ENCODE data around the gene SNCA.

Gene SNCA

DNA sequence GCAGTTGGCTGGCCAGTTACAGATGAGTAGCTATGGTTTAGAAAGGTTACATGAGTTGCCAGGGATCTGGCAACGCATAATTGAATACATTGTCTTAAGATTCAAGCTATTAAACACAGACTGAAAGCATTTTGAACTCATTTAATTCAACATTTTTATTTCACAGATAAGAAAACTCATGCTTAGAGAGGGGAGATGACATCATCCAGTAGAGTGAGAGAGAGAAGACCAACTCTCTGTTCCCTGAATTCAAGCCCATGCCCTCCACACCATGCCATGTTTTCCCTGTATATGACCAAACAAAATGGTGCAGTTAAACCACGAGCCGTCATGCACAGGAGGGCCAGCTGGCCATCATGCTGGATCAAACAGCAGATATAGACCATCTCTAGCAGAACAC lies 22.6 kb downstream of the SNCA start:
- no peak for DNase-seq (ENCODE audit: low read depth in 2 of 2)

DNA sequence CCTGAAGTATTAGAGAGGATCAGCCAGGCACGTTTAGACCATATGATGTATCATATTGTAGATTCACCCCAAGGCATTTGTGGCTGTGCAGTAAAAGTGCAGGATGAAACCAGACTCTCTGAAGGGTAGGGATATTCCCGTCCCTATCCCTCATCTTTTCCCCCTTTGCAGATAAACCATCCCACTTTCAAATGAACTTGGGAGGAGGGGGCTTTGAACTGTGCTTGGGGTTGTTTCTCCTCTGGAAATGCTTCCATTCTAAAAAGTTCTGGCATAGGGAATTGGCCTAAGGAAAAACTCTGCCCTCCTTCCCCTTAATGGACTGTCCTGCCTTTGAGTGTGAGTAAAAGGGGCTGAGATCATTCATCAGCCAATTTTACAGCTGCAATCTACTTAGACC lies 23.8 kb downstream of the SNCA start:
- no peak for DNase-seq (ENCODE audit: low read depth in 2 of 2)

- no peak for DNase-seq (ENCODE audit: low read depth in 2 of 2)
These were observed 29.4 kb downstream of the SNCA start for GRCh38 chr4:89807441-89808140.

GRCh38 chr4:89805297-89805696 lies 31.7 kb downstream of the SNCA start:
- DNase-seq (ENCODE audit: low read depth in 2 of 2), result no peak

DNA sequence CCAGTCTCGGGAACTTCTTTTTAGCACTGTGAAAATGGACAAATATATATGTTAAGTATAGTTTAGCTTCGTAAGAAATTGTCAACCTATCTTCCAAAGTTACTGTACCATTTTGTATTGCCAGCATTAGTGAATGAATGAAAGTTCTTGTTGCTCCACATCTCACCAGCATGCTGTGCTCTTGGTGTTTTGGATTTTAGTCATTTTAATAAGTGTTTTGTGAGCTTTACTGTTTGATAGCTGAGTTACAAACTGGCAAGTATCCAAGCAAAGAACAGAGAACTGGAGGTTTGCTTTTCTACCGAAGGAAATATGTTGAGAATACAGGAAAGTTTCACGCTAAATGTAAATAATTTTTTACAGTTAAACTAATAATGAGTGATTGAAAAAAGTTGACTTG lies 33.0 kb downstream of the SNCA start:
- no peak for DNase-seq (ENCODE audit: low read depth in 2 of 2)

- no peak for DNase-seq (ENCODE audit: low read depth in 2 of 2)
These were observed 33.9 kb downstream of the SNCA start for GRCh38 chr4:89803036-89803435.

DNA sequence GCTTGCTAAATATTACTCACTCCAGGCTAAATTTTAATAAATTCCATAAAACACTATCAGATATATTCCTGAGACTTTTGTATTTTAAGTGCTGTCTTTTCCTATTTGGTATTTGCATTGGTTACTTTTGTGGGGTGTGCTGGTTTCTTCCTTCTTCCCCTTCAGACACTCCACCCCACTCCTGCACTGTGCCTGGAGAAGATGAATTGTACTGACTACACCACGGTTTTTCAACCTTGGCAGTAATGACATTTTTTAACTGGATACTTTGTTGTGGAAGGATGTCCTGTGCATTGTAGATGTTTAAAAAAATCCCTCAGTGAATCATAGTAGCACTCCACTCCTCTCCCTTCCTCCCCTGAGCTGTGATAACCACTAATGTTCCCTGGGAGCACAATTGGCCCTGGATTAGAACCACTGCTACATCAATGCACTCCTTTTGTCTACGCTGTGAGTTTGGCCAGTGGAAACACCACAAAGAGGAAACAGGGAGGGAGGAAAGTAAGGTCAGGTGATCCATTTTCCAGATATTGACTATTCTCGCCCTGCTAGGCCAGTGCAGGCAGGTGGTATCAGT lies 36.3 kb downstream of the SNCA start:
- no peak for DNase-seq (ENCODE audit: low read depth in 2 of 2)

DNA sequence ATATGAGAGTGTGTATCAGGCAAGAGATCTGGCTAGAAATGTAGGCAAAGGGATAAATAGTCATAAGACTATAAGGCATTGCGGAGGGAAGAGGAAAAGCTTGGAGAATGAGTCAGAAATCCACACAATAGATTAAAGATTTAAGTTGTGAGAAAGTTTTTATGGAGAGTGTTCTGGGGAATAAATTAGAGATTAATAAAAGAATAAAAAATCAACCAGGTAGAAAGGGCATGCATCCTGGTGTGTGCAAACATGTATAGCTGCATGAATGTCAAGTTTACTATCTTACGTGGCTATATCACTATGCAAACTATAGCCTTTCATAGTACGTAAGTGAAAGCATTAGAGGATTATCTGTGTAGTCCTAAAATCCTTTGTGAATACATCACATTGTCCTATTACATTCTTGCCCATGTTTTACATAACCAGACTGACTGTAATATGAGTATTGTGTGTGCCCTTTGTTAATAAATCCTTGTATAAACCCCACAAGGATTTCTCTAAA lies 36.9 kb downstream of the SNCA start:
- DNase-seq (ENCODE audit: low read depth in 2 of 2), result no peak

- no peak for DNase-seq (ENCODE audit: low read depth in 2 of 2)
These were observed 37.9 kb downstream of the SNCA start for GRCh38 chr4:89799071-89799470.

GRCh38 chr4:89797117-89797516 lies 39.8 kb downstream of the SNCA start:
- no peak for DNase-seq (ENCODE audit: low read depth in 2 of 2)

- no peak for DNase-seq (ENCODE audit: low read depth in 2 of 2)
These were observed 48.5 kb downstream of the SNCA start for GRCh38 chr4:89788206-89789072.

- no peak for DNase-seq (ENCODE audit: low read depth in 2 of 2)
These were observed 52.2 kb downstream of the SNCA start for GRCh38 chr4:89784686-89785231.

GRCh38 chr4:89781321-89781720 lies 55.6 kb downstream of the SNCA start:
- DNase-seq (ENCODE audit: low read depth in 2 of 2), result no peak

DNA sequence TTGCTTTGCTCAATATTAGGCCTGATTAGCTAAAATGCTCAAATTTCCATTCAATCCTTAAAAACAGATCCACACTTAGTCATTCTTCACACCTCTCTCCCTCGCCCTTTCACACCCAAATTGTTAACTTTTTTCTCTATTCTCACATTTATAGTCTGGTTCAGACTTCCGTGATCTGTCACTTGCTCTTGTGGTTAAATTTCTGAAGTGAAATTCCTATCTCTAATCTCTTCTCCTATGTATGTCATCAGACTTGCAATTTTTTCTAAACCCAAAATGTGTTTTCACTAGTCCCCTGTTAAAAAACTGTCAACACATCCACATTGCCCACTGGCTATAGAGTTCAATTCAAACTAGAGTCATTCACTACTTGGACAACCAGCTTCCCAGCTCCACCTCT lies 63.2 kb downstream of the SNCA start:
- DNase-seq (ENCODE audit: low read depth in 2 of 2), result no peak

DNA sequence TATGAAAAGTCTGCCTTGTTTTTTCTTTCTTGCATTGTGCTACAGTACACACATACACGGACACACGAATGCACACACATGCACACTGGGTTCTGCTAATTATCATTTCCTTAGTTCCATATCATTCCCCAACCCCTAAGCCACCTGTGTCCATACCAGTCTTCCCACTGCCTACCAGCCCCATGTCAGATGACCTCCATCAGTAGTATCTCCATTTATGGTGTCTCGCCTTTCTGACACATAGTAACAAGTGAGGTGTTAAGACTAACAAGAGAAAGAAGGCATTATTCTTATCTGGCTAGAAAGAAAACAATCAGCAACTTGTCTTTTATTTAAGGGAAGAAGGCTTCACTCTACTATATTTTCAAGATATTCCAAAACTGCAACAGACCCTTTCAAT lies 67.1 kb downstream of the SNCA start:
- no peak for DNase-seq (ENCODE audit: low read depth in 2 of 2)

- no peak for DNase-seq (ENCODE audit: low read depth in 2 of 2)
These were observed 69.0 kb downstream of the SNCA start for GRCh38 chr4:89767924-89768323.

DNA sequence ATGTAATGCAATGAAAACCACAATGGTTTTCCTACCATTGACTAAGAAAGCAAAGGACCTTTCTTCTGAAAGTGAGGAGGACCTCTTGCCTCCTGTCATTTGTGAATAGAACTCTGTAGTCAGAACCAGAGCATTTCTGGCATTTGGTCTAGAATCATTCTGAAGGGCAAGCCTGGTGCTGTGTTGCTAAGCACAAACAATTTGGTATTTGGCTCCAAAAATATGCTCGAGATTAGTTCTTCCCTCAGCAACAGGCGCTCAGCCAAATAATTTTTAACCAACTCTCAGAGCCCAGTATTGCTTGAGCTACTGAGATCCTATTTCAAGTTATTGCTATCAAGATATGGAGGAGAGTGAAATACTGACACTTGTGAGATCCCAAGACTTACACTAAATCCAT lies 71.0 kb downstream of the SNCA start:
- no peak for DNase-seq (ENCODE audit: low read depth in 2 of 2)

DNA sequence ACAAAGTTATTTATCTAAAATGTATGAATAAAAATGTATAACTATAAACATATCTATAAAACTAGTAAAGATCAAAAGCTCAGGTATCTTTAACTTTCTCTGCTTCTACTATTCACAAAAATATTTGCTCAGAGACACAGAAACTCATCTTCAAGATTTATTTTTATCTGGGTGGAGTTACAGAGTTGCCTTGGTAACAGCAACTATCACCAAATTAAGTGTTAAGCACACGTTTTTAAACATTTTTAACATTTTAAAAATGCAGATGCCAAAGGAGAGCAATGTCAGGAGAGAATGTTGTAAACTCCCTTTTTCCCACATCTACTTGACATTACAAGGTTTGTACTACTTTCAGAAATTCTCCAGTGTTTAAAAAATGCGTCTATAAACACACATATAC lies 71.4 kb downstream of the SNCA start:
- no peak for DNase-seq (ENCODE audit: low read depth in 2 of 2)

DNA sequence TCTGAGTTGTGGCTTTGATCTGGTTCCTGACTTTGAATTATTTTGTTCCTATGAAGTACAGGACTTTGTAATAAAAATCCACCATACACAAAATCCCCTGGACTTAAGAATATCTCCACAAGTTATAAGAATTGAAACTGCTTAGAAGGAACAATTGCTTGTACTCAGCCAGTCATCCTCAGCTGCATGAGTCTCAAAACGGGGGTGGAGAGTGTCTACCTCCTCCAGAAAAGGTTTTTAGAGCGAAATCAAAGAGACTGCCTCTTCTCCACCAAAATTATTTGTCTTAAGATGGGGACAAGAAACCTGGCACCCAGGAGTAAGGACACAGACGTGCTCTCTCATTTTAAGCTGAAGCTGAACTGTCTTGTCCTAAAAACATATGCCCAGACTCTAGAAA lies 74.7 kb downstream of the SNCA start:
- no peak for DNase-seq (ENCODE audit: low read depth in 2 of 2)

DNA sequence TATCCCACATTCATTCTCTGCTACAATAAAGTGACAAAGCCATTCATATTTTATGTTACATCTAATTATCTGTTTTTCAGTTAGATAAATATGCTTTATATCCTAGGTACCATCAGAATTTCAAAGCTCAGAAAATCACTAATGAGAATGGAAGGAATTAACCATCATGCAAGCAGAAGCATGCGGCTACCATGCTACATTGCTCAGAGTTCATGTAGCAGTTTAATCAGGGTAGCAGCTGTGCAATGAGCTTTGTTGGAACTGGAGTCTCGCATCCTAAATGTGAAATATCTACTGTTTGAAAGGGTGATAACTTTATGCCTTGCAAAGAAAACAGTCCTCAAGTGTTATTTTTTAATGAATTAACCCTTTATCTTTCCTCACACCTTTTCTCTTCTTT lies 77.5 kb downstream of the SNCA start:
- no peak for DNase-seq (ENCODE audit: low read depth in 2 of 2)

- no peak for DNase-seq (ENCODE audit: low read depth in 2 of 2)
These were observed 79.7 kb downstream of the SNCA start for GRCh38 chr4:89757154-89757719.

DNA sequence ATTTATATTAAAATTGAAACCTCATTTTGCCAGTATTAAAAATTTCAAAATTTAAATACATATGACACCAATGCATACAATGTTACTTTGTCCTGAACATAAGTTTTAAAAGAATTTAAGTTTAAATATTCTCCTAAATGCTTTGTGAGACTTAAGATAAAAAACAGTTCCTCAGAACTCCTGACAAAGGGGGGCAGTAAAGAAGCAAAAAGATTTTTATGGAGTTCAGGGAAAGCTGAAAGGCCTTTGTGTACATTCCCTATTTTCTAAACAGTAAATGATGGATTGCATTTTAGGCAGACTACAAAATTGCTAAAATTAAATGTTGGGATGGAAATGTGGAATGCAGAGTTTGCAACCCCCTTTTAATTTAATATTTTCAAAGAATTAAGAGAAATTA lies 81.7 kb downstream of the SNCA start:
- no peak for DNase-seq (ENCODE audit: low read depth in 2 of 2)
